ENCODE measurements around the gene GAK. TPM values are rescaled to one million over a fixed set of nuclear protein-coding genes. Genes with fewer than 3 reads are reported as not detected.

Gene GAK
- total RNA-seq, 2 donors from 2014 or later = 104 to 121 TPM

GRCh38 chr4:903066-904046 lies 28.8 kb downstream of the GAK start:
- Mint-ChIP-seq H3K36me3 (ENCODE audit: low read depth) (peaks cover 44% of the 10 kb centered on the region), H3K9me3 (peaks cover 9% of the 10 kb centered on the region), H3K4me3 (no peak overlapping the region), H3K27me3 (ENCODE audit: insufficient read depth) (no peaks in the 10 kb centered on the region), H3K27ac (peak overlapping the region; percentile 15), H3K4me1 (peaks cover 6% of the 10 kb centered on the region)
- peak; percentile 75 for DNase-seq
- no peak for TF ChIP-seq CTCF (conservative IDR thresholded peaks at IDR 0.05)
- 92 to 93% methylated on average over 27 to 42 of the region's 42 CpGs for WGBS, 2 experiments (ENCODE audit: insufficient coverage in 1 of 2, insufficient read length in 1 of 2)
- Histone ChIP-seq H3K36me3 (ENCODE audit: control insufficient read depth, insufficient read depth, low read length) (no peaks in the 10 kb centered on the region), H3K27ac (ENCODE audit: low read depth, low read length) (peak overlapping the region; percentile 44), H3K9ac (ENCODE audit: extremely low read depth, low read length, poor library complexity, severe bottlenecking) (no peak overlapping the region), H3K27me3 (ENCODE audit: control insufficient read depth, insufficient read depth, low read length, poor library complexity, severe bottlenecking) (no peaks in the 10 kb centered on the region), H3K9me3 (ENCODE audit: control insufficient read depth, low read length) (no peaks in the 10 kb centered on the region), H3K4me3 (ENCODE audit: low read length) (no peak overlapping the region), H3K4me1 (ENCODE audit: control insufficient read depth, insufficient read depth, low read length) (no peaks in the 10 kb centered on the region)

- no peaks in the 10 kb centered on the region for H3K27me3 ChIP-seq (ENCODE audit: control insufficient read depth, insufficient read depth, low read length, poor library complexity, severe bottlenecking)
- H3K4me1 Mint-ChIP-seq = peaks cover 6% of the 10 kb centered on the region
- 93 to 98% methylated on average over 21 to 28 of the region's 28 CpGs for WGBS, 2 experiments (ENCODE audit: insufficient coverage in 1 of 2, insufficient read length in 1 of 2)
- H3K36me3 Mint-ChIP-seq (ENCODE audit: low read depth) = peaks cover 49% of the 10 kb centered on the region
- TF ChIP-seq CTCF (conservative IDR thresholded peaks at IDR 0.05) = no peak
- H3K4me1 ChIP-seq (ENCODE audit: control insufficient read depth, insufficient read depth, low read length) = no peaks in the 10 kb centered on the region
- H3K9me3 Mint-ChIP-seq = peaks cover 9% of the 10 kb centered on the region
- H3K36me3 ChIP-seq (ENCODE audit: control insufficient read depth, insufficient read depth, low read length) = no peaks in the 10 kb centered on the region
- no peaks in the 10 kb centered on the region for H3K9me3 ChIP-seq (ENCODE audit: control insufficient read depth, low read length)
- H3K27me3 Mint-ChIP-seq (ENCODE audit: insufficient read depth) = no peaks in the 10 kb centered on the region
- H3K4me3 Mint-ChIP-seq = no peak overlapping the region
- no peak overlapping the region for H3K27ac ChIP-seq (ENCODE audit: low read depth, low read length)
- no peak overlapping the region for H3K9ac ChIP-seq (ENCODE audit: extremely low read depth, low read length, poor library complexity, severe bottlenecking)
- no peak overlapping the region for H3K4me3 ChIP-seq (ENCODE audit: low read length)
- no peak overlapping the region for H3K27ac Mint-ChIP-seq
- no peak for DNase-seq
Measured at GRCh38 chr4:901192-901910, 30.8 kb downstream of the GAK start.

- WGBS, 2 experiments (ENCODE audit: insufficient coverage in 1 of 2, insufficient read length in 1 of 2) = 85 to 96% methylated on average over 3 to 6 of the region's 6 CpGs
- no peaks in the 10 kb centered on the region for H3K27me3 ChIP-seq (ENCODE audit: control insufficient read depth, insufficient read depth, low read length, poor library complexity, severe bottlenecking)
- no peaks in the 10 kb centered on the region for H3K9me3 ChIP-seq (ENCODE audit: control insufficient read depth, low read length)
- H3K4me1 ChIP-seq (ENCODE audit: control insufficient read depth, insufficient read depth, low read length) = no peaks in the 10 kb centered on the region
- H3K27ac ChIP-seq (ENCODE audit: low read depth, low read length) = no peak overlapping the region
- H3K9ac ChIP-seq (ENCODE audit: extremely low read depth, low read length, poor library complexity, severe bottlenecking) = no peak overlapping the region
- no peak for DNase-seq
- H3K27ac Mint-ChIP-seq = peak overlapping the region; percentile 82
- H3K27me3 Mint-ChIP-seq (ENCODE audit: insufficient read depth) = no peaks in the 10 kb centered on the region
- H3K4me1 Mint-ChIP-seq = peaks cover 6% of the 10 kb centered on the region
- peaks cover 2% of the 10 kb centered on the region for H3K36me3 ChIP-seq (ENCODE audit: control insufficient read depth, insufficient read depth, low read length)
- H3K4me3 Mint-ChIP-seq = no peak overlapping the region
- no peak overlapping the region for H3K4me3 ChIP-seq (ENCODE audit: low read length)
- TF ChIP-seq CTCF (conservative IDR thresholded peaks at IDR 0.05) = no peak
- peaks cover 48% of the 10 kb centered on the region for H3K36me3 Mint-ChIP-seq (ENCODE audit: low read depth)
- peaks cover 6% of the 10 kb centered on the region for H3K9me3 Mint-ChIP-seq
Measured at GRCh38 chr4:900721-901120, 31.4 kb downstream of the GAK start.
